ENCODE measurements around the gene PRLR.

GRCh38 chr5:35138232-35138631 is 92.1 kb downstream of the PRLR start:
- TF ChIP-seq FOXM1 (IDR thresholded peaks at IDR 0.05; ENCODE audit: borderline replicate concordance) (no peak), SP1 (IDR thresholded peaks at IDR 0.05) (no peak), NFRKB (IDR thresholded peaks at IDR 0.05) (no peak), TARDBP (IDR thresholded peaks at IDR 0.05) (no peak), PKNOX1 (IDR thresholded peaks at IDR 0.05) (no peak), HDGF (IDR thresholded peaks at IDR 0.05; ENCODE audit: borderline replicate concordance) (no peak)
